Measurements from ENCODE around the gene ATP2B2.

ATP2B2 gene

DNA sequence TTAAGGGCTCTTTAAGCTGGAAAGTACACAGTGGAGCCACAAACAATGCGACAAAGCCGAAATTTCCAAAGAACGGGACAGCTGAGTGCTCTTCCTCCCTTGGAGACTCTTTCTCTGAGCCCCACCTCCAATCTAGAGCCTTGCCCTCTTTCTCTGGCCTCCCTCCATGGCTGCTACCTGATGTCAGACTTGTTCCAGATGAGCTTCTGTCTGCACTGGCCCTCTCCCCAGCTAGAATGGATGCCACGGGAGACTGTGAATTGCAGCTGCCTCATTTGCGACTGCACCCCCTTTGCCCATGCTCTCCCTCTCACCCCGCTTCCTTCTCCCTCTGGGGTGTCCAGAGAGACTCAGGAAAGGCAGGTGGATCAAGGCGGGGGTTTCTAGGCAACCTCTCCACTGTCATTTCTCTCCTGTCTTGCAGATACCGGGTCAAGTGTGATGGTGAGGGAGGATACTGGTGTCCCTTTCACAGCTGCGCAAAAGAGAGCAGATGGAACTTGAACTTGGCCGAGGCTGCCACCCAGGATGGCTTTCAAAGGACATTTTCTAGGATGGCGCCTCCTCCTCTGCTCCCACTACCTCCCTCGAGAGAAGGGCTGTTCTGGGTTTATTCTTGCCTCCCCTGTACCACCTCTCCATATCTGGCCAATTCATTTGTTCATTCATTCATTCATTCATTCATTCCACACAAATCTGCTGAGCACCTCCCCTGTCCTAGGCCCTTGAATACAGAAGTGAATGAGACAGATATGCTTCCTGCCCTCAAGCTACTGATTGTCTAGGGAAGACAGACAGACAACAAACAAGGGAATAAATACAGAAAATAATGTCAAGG lies 12.8 kb downstream of the ATP2B2 start:
- DNase-seq: no peak

DNA sequence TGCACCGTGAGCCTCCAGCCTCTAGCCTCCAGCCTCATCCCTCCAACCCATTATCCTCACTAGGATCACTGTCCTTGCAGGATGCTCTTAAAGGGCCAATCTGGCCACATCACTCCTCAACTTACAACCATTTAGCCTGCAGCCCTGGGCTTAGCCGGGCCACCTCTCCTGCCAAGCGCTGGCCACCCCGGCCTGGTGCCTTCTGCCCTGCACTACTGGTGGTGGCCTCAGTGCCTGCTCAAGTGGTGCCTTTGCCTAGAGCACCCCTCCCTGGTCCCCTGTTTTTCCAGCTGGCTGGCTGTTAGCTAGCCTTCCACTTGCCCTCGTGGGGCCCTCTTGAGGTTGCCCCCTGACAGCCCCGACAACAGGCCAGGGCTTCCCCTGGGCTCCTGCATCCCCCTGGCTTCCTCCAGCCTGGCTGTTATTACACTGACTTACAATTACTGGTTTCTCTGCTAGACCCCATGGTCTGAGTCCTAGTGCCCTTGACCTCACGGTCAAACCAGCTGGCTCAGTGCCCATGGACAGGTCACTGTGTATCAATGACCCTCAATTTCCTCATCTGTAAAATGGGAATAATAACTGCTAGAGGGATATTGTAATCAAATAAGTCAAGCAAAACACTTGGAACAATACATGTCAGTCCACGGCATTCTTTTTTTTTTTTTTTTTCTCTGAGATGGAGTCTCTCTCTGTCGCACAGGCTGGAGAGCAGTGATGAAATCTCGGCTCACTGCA lies 15.5 kb downstream of the ATP2B2 start:
- no peak for DNase-seq

DNA sequence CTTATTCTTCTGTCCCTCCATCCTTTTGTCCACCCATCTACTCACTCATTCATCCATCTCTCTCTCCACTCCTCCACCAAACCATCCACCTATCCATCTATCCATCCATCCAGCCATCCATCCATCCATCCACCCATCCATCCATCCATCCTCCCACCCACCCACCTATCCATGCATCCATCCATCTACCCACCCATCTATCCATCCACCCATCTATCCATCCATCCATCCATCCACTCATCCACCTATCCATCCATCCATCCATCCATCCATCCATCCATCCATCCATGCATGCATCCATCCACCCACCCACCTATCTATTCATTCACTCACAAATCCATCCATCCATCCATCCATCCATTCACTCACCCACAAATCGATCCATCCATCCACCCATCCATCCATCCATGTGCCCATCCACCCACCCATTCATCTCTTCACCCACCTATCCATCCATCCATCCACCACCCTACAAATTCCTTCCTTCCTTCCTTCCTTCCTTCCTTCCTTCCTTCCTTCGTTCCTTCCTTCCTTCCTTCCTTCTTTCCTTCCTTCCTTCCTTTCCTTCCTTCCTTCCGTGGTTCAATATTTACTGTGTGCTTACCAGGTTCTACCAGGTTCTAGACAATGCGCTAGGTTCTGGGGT lies 17.3 kb downstream of the ATP2B2 start:
- no peak for DNase-seq

DNA sequence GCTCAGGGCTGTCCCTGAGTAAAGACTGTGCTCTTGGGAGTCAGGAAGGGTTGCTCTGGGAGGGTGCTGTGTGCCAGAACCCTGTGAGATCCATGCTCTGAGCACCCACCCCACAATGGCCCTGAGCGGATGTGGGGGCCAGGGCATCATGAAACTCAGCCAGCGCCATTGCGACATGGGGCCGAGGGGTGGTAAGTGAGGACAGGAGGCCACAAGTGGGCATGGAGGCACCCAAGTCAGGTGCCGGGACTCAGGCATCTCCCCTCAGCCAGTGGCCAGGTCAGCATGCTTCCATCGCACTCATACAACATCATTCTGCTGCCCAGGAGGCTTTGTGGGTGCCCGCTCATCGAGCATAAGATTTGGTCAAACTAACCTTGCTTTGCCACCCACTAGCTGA lies 19.6 kb downstream of the ATP2B2 start:
- no peak for DNase-seq

DNA sequence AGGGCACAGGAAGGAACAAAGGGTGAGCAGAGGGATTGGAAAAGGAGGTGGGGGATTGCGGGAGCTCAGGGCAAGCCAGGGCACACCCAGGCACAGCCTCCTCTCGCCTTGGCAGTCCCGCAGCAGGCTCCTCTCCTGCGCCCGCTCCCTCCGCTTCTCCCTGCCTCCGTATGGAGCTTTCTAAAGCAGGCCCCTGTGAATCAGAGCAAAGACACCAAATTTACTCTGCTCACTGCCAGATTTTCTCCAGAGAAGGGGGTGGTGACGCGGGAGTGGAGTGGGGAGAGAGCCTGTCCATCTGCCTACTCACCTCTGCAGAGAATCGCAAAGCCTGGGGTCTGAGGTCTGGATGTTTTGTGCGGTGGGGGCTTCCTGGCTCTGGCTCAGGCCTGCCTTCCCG lies 20.0 kb downstream of the ATP2B2 start:
- DNase-seq: no peak

DNA sequence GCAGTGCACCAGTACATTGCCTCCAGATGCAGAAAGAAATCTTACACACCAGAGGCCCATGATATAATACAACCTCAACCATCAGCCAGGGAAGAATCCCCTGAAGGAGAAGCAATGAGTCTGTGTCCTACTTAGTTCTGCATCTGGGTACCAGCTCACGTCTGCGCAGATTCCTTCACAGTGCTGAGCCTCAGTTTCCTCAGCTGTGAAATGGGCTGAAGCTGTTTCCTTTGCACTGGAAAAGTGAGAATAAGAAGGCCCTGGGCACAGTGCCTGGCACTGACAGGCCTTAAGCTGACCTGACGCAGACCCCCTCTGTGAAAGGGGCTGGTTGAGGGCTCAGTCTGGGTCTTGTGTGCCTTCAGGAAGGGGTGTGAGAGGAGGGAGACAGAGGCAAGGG lies 20.7 kb downstream of the ATP2B2 start:
- DNase-seq: no peak

DNA sequence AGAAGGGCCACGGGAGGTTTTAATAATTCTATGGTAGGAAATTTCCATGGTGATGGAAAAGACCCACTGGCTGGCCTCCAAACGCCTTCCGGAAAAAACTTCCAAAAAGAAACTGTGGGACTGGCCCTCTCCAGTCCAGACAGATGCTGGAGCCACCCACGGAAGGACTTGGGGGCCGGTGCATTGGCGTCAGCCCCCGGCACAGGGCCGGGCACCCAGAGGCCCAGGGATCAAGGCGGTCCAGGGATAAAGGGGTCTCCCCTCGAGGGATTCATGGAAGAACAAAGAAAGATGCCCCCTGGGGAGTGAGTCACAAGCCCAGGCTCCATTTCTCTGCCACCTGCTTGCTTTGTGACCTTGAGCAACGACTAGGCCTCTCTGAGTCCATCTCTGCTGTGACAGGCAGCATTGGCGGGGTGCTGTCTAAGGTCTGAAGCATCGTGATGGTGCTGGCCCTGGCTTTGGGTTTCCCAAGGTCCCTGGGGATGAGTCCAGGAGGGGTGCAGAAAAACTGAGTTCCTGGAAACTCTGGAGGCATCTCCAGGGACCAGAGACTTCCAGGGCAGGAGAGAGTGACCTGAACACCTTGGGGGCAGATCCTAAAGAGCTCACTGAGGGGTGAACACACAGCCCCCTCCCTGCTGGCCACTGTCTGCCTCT lies 21.6 kb downstream of the ATP2B2 start:
- no peak for DNase-seq

DNA sequence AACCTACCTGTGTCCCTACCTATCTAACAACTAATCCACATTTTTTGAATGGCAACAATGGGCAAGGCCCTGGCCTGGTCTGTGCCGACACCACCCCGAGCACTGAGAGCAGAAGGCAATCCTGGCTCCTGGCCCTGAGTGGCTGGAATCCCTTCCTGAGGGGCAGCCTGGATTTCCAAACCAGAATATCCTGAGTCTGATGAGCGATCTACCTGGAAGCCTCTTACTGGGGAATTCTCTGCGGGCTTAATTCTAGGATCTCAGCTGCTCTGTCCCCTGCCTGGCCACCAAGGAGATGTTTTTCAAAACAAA lies 22.1 kb downstream of the ATP2B2 start:
- no peak for DNase-seq

DNA sequence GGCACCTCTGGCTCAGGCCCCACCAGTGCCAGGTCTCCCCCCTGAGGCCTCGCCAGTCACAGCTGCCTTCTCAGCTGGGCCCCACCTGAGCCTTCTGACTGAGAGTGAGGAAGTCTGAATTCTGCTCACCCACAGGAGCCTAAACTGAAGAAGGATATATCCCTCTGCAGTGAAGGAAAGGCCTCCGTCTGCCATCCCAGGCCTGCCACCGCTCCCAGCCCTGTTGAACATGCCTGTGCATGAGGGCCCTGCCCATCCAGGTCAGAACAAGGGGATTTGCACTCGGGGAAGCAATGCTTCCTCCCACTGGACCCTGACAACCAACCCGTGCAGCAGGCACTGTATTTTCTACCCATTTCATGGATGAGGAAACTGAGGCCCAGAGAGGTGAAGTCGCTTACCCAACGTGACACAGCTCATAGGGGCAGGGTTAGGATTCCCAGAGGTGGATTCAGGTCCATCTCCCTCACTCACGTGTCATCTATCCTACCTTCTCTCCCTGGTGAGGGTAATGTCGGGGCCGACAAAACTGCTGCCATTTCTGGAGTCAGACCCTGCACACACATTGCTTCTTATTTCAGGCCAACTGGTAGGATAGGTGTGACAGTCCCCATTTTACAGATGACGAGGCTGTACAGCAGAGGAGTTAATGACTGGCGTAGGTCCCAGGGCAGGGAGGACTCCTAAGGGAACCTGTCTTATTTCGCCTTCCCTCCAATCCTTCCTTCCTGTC lies 22.6 kb downstream of the ATP2B2 start:
- no peak for DNase-seq

DNA sequence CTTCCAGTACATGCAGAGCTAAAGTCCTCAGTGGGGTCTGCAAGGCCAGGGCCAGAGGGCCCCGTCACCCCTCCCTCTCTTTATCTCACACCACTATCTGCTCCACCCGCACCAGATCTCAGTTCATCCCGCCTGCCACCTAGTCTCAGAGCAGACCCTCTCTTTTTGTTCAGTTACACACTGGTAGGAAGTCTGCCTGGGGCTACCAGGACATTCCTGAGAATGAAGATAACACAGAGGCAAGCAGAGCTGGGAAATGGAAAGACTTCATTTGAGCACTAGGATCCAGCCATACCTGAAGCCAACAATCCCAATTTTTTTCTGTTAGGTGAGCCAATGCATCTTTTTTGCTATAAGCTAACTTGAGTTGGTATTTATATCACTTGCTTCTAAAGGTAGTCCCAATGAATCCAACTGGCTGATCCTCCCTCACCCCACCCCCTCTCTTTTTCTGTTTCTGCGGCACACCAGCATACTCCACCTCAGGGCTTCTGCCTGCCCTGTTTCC lies 24.5 kb downstream of the ATP2B2 start:
- no peak for DNase-seq

DNA sequence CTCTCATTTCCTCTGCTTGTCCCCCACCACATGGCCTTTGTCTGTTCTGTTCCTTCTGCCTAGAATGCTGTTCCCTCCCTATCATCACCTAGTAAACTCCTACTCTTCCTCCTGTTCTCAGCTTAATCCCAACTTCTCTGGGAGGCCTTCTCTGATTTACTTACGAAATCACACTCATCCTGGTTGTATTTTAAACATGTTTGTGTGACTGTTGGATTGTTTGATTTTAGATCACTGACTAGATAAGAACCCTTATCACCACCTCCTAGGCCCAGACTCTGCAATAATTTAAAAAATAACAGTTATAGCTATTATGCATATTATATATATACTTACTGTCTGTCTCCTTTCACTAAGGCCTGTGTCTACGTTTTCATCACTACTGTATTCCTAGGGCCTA lies 26.1 kb downstream of the ATP2B2 start:
- DNase-seq: no peak

DNA sequence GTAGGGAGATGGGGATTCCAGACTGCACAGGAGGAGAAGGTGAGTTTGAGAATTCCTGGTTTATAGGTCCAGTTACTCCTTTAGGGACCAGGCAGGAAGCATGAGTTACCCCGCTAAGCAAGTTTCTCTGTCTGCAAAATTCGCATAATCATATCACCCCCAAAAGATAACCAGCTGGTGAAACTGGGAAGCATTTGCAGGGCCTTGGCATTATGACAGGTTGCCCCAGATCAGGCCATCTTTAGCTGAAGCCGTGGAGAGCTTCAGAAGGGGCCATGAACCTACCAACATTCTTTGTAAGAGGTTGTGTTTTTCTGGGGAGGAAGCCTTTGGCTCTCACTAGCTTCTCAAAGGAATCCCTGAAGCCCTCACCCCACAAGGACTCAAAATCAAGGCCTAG lies 29.4 kb downstream of the ATP2B2 start:
- no peak for DNase-seq

DNA sequence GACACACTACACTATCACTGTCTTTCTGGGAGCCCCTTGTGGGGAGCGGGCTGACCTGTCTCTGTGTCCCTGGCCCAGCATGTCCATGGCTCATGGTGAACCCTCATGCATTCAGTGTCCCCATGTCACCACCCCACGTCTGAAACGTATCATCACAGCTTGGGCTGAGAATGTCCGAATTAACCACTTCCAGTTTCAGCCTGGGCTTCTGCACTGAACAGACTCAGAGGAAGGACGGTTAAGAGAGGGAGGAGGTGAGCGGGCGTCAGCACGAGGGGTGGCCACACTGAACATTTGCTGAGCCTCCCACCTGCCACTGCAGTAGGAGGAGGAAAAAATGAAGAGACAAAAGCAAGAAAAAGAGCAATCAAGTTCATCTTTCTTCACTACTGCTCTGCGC lies 30.5 kb downstream of the ATP2B2 start:
- DNase-seq: no peak

DNA sequence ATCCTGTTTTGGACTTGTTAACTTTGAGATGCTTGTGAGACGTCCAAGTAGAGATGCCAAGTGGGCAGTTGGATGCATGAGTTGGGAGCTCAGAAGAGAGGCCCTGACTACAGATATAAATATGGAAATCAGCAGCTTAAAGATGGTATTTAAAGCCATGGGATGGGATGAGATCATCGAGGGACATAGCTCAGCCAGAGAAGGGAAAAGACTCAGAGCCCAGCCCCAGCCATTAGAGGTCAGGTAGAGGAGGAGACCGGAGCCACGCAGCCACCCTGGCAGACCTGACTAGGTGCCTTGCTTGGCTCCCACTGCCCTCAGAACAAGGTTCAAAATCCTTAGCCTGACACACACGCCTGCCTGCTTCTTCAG lies 31.1 kb downstream of the ATP2B2 start:
- DNase-seq: no peak

DNA sequence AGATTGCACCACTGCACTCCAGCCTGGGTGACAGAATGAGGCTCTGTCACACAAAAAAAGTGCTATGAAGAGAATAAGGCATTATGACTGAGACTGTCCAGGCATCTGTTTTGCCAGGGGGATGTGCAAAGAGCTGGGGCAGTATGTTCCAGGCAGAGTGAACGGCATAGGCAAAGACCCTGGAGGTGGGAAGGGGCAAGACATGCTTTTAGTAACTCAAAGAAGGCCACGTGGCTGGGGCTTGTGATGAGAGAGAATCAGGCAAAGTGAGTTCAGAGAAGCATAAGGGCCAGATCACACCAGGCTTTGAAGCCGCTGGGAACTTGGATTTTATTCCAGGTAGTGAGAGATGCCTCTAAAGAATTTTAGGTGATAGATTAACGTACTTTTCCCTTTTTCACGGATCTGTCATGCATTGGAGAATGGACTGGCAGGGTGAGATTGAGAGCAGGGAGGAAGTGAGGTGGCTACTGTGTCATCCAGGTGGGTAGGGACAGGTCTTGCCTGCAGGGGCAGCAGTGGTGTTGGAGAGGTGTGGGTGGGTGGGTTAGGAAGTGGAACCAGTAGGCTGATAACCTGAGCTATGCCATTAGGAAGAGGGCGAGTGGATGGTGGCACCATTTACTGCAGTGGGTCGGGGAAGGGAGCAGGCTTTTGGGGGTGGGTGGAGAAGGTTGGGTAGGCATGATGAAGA lies 31.7 kb downstream of the ATP2B2 start:
- DNase-seq: no peak

DNA sequence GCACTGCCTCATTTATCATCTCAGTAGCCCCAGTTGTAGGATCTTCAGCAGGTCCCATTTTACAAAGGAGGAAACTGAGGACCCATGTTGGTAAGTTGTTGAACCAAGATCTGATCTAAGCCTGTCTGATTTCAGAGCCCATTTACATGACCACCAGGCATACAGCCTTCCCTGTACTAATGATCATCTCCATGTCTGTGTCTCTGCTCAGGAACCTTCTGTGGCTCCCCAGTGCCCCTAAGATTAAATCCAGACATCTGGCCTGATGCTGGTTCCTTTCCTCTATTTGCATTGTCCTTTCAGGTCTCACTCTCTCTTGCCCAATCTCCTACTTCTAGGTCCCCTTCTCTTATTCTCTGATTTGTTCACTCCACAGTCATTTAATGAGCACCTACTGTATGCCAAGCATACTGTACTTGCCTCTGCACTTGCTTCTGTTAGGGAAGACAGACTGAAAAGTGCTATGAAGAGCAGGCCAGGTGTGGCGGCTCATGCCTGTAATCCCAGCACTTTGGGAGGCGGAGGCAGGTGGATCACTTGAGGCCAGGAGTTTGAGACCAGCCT lies 32.4 kb downstream of the ATP2B2 start:
- no peak for DNase-seq

DNA sequence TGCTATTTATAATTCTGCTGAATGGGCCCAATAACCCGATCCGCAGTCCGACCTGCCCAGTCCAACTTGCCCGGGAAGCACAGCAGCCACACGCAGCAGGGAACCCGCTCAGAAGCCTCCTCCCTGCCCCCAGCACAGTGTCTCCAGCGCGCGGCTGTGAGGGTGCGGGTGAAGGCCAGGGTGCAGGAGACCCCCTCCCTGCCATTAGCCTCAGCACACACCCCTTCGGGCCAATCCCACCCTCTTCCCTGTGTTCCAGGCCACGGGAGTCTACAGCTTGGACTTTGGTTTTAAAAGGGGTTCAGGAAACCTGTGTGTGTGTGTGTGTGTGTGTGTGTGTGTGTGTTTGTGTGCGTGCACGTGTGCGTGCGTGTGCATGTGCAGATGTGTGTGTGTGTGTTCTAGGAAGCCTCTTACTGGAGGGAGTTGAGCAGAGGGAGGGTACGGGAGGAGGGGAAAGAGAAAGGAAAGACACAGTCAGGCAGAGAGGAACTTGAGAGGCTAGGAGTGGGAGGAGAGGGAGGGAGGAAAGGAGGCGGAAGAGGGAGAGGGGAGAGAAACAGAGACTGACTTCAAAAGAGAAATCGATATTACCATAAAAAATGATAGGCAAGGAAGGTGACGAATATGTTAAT lies 34.2 kb downstream of the ATP2B2 start:
- no peak for DNase-seq

DNA sequence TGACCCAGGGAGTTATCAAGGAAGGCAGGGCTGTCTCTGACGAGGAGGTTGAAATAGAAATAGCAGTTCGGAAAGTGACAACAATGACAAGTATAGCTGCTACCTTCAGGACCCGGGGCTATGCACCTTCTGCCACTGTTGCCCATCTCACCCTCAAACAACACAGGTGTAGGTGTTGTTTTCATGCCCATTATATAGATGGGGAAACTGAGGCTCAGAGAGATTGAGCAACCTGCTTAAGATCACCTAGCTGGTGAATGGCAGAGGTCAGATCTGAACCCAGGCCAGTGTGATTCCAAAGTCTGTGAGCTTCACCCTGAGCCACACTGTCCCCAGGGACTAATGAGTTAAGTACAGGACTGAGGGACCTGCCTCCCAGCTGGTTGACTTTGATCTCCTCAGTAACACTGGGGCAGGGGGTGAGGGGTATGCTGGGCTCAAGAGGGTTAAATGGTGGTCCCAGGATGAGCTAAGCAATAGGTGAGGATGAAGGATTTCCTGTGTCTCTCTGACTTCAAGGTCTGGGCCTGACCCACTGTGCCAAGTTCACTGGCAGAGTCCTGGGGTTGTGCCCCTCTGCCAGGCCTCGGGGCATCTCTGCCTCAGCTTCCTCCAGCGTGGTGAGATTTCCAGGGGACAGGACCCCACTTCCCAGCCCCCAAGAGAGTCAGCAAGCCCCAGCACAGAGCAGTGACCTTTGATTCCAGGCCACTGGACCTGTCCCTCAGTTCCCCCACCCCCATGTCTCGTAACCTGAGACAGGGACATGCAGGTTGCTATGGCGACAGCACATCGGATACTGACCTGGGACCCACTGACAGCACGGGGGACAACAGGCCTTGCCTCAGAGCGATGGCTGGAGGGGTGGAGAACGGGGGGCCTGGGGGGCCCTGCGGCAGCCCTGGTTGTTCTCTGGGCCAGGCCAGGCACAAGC lies 35.0 kb downstream of the ATP2B2 start:
- DNase-seq: no peak

DNA sequence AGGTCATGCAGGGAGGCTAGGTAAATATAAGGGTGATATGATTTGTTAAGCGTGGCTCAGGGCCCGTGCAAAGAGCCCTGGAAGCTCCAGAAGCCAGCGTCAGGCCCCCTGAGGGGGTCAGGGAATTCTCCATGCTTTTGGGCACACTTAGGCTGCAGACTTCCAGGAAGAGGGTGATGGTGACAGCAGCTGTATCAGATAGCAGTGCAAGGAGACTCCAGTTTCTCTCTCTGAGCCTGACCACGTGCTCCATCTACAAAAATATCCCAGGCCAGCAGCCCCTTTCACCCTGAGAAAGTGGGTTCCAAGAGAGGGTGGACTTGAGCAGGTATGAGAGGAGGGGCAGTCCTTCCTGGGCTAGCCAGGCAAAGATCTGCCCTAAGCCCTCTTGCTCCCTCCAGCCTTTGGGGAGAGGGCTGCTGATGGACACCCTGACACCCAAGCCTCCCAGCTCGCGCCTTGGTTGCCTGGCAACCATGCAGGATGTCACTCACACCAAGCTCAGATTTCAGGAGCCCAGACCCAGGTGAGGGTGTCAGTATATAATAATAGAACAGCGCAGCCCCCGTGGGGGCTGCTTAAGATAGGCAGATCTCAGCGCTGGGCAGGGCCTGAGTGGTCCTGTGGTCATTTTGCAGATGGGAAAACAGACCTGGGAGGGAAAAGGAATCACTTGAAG lies 35.8 kb downstream of the ATP2B2 start:
- no peak for DNase-seq

Data from stimulated activated CD4-positive, alpha-beta T cell treated with anti-CD3 and anti-CD28 coated beads, Interleukin-4, amount 100 ng/mL, for 4 hours (primary cell).